Spleen (tissue), 7 donors: ENCODE measurements around the gene TMEM132D.

Experiments
- POLR2AphosphoS5 ChIP-seq, 3 donors: sonication (generic); formaldehyde crosslinking; IDR thresholded peaks; one replicate each; pipeline ENCODE4 v1.5.1; 2017; ENCODE audit warnings: antibody characterized with exemption in 3 of 3
- TF ChIP-seq, protein P1 (sequence below), 11 experiments: fragments of 200-600 bp in 7 of 11; fragments of 450-650 bp in 4 of 11; sonication (generic) in 4 of 11; IDR thresholded peaks in 8 of 11; conservative IDR thresholded peaks in 3 of 11; 1 replicate in 7 of 11; 2 replicates in 4 of 11; pipeline versions ENCODE4 v1.4.0 to v1.8.0; 2016 to 2021; ENCODE audit warnings: antibody characterized with exemption in 11 of 11, inconsistent platforms in 4 of 11, mild to moderate bottlenecking in 1 of 11
- donor health status: DM: no; HTN: no; CAD: no; lungs with moderate emphysema.
- donor health status: DM: no; HTN: no; CAD: no.
- donor health status: DM: no; HTN: no; CAD: no.

DNA sequence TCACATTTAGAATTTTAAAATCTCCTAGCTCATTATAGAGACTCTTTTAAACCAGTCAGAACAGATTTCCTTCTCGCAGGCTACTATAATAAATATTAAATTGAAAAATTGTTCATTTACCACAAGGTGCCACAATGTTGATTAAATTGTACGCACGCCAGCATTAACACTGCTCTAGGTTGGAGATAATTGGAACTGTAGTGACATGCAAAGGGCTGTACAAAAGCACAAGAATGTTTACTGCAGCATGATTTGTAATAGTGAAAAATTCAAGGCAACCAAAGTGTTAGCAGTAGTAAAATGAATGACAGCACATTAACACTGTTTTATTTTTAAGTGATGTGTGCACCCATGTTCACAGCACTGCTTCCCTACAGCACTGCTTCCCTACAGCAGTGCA lies 52.5 kb downstream of the TMEM132D start:
- TF ChIP-seq, protein P1, sequence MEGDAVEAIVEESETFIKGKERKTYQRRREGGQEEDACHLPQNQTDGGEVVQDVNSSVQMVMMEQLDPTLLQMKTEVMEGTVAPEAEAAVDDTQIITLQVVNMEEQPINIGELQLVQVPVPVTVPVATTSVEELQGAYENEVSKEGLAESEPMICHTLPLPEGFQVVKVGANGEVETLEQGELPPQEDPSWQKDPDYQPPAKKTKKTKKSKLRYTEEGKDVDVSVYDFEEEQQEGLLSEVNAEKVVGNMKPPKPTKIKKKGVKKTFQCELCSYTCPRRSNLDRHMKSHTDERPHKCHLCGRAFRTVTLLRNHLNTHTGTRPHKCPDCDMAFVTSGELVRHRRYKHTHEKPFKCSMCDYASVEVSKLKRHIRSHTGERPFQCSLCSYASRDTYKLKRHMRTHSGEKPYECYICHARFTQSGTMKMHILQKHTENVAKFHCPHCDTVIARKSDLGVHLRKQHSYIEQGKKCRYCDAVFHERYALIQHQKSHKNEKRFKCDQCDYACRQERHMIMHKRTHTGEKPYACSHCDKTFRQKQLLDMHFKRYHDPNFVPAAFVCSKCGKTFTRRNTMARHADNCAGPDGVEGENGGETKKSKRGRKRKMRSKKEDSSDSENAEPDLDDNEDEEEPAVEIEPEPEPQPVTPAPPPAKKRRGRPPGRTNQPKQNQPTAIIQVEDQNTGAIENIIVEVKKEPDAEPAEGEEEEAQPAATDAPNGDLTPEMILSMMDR (IDR thresholded peaks at IDR 0.05 in 8 of 11, conservative IDR thresholded peaks at IDR 0.05 in 3 of 11), result no peak
- TF ChIP-seq POLR2AphosphoS5 (IDR thresholded peaks at IDR 0.05), result no peak
